RWPE2 (cell line): ENCODE results near the gene TTC39B.

ENCODE experiments used
- ATAC-seq: fragments of 200-7000 bp; cut with Tn5 transposase; 3 replicates; pipeline ENCODE4 v1.9.1; 2021; ENCODE audit warnings: low read depth
- DNase-seq: peaks from one replicate; pipeline ENCODE4 v3.0.0-alpha.2; 2020; ENCODE audit warnings: low spot score
- H3K27ac ChIP-seq: fragments of 450-650 bp; 2 replicates; pipeline ENCODE4 v1.5.1; 2017; ENCODE audit warnings: mild to moderate bottlenecking; ENCODE audit not compliant: poor library complexity, severe bottlenecking
- H3K27me3 ChIP-seq: fragments of 250-450 bp; sonication (Bioruptor Pico); 2 replicates; pipeline ENCODE4 v1.5.1; 2021; ENCODE audit warnings: mild to moderate bottlenecking, moderate library complexity; ENCODE audit not compliant: insufficient read depth, poor library complexity, severe bottlenecking
- H3K36me3 ChIP-seq: fragments of 250-450 bp; sonication (Bioruptor Pico); 2 replicates; pipeline ENCODE4 v1.5.1; 2020; ENCODE audit warnings: low read depth, mild to moderate bottlenecking, moderate library complexity
- H3K4me1 ChIP-seq: fragments of 250-450 bp; sonication (Bioruptor Pico); 2 replicates; pipeline ENCODE4 v1.5.1; 2021; ENCODE audit warnings: mild to moderate bottlenecking, moderate library complexity; ENCODE audit not compliant: insufficient read depth, poor library complexity, severe bottlenecking
- H3K4me3 ChIP-seq: fragments of 250-450 bp; sonication (Bioruptor Pico); 2 replicates; pipeline ENCODE4 v1.5.1; 2021; ENCODE audit warnings: mild to moderate bottlenecking, moderate library complexity; ENCODE audit not compliant: severe bottlenecking
- H3K9me3 ChIP-seq: fragments of 250-450 bp; sonication (Bioruptor Pico); 2 replicates; pipeline ENCODE4 v1.5.1; 2021; ENCODE audit warnings: mild to moderate bottlenecking, moderate library complexity; ENCODE audit not compliant: severe bottlenecking
- CTCF ChIP-seq: fragments of 450-650 bp; IDR thresholded peaks from one replicate; pipeline ENCODE4 v1.5.1; 2017; ENCODE audit warnings: mild to moderate bottlenecking, moderate library complexity; ENCODE audit not compliant: poor library complexity, severe bottlenecking

Gene TTC39B

GRCh38 chr9:15349892-15350761 is 43.1 kb upstream of the TTC39B start:
- no peak for DNase-seq
- Histone ChIP-seq H3K9me3 (no peaks in the 10 kb centered on the region), H3K36me3 (no peaks in the 10 kb centered on the region), H3K4me1 (no peaks in the 10 kb centered on the region), H3K4me3 (no peak overlapping the region), H3K27me3 (no peaks in the 10 kb centered on the region), H3K27ac (no peak overlapping the region)
- ATAC-seq = peak; percentile 52
- no peak for TF ChIP-seq CTCF

- TF ChIP-seq CTCF = no peak
- H3K4me1 ChIP-seq = no peaks in the 10 kb centered on the region
- H3K27me3 ChIP-seq = no peaks in the 10 kb centered on the region
- H3K9me3 ChIP-seq = no peaks in the 10 kb centered on the region
- no peak for ATAC-seq
- H3K4me3 ChIP-seq = no peak overlapping the region
- no peak for DNase-seq
- no peaks in the 10 kb centered on the region for H3K36me3 ChIP-seq
- no peak overlapping the region for H3K27ac ChIP-seq
Observed at GRCh38 chr9:15346837-15347236, 39.8 kb upstream of the TTC39B start.

GRCh38 chr9:15344191-15344590 is 37.2 kb upstream of the TTC39B start:
- ATAC-seq = no peak
- no peak for TF ChIP-seq CTCF

GRCh38 chr9:15333376-15333881 is 26.4 kb upstream of the TTC39B start:
- ATAC-seq (no peak), DNase-seq (no peak)
- Histone ChIP-seq H3K4me3 (no peak overlapping the region), H3K9me3 (no peaks in the 10 kb centered on the region), H3K27ac (no peak overlapping the region), H3K36me3 (no peaks in the 10 kb centered on the region), H3K27me3 (no peaks in the 10 kb centered on the region), H3K4me1 (no peaks in the 10 kb centered on the region)
- no peak for TF ChIP-seq CTCF

More at GRCh38 chr9:15344191-15344590, 37.2 kb upstream of the TTC39B start:
- Histone ChIP-seq H3K36me3 (no peaks in the 10 kb centered on the region), H3K4me3 (no peak overlapping the region), H3K27ac (no peak overlapping the region), H3K4me1 (no peaks in the 10 kb centered on the region), H3K27me3 (no peaks in the 10 kb centered on the region), H3K9me3 (no peaks in the 10 kb centered on the region)
- DNase-seq = no peak

- no peaks in the 10 kb centered on the region for H3K4me1 ChIP-seq
- H3K27ac ChIP-seq = no peak overlapping the region
- H3K27me3 ChIP-seq = no peaks in the 10 kb centered on the region
- no peaks in the 10 kb centered on the region for H3K9me3 ChIP-seq
- no peaks in the 10 kb centered on the region for H3K36me3 ChIP-seq
- no peak for ATAC-seq
- DNase-seq = no peak
- no peak overlapping the region for H3K4me3 ChIP-seq
- TF ChIP-seq CTCF = no peak
Observed at GRCh38 chr9:15332939-15333338, 25.9 kb upstream of the TTC39B start.
